K562 (cell line): ENCODE measurements around the gene UNKL. TPM values are rescaled to one million over a fixed set of nuclear protein-coding genes. Genes with fewer than 3 reads are reported as not detected.

Experiments used
- ARID1B ChIP-seq: fragments of 450-650 bp; IDR thresholded peaks from 2 replicates; pipeline ENCODE4 v1.6.1; 2016; ENCODE audit warnings: antibody characterized with exemption, mild to moderate bottlenecking, inconsistent platforms
- FOS ChIP-seq: IDR thresholded peaks from 3 replicates; pipeline ENCODE4 v1.6.1; 2011; ENCODE audit not compliant: insufficient read length; ENCODE audit errors: extremely low read depth
- GABPA ChIP-seq: fragments of 200-800 bp; sonication (Bioruptor generic); conservative IDR thresholded peaks from 2 replicates; pipeline ENCODE4 v1.6.1; 2016; ENCODE audit warnings: low read depth, missing genetic modification characterization, missing compliant biosample characterization
- MXI1 ChIP-seq: IDR thresholded peaks from 2 replicates; pipeline ENCODE4 v1.6.1; 2011; ENCODE audit warnings: low read depth, mild to moderate bottlenecking, improper control_type of control experiment, low read length
- NCOA2 ChIP-seq, 2 experiments: fragments of 450-650 bp; IDR thresholded peaks; 2 replicates each; pipeline ENCODE4 v1.6.1; 2018; ENCODE audit warnings: mild to moderate bottlenecking in 2 of 2, moderate library complexity in 1 of 2; ENCODE audit not compliant: partially characterized antibody in 2 of 2
- PCBP2 ChIP-seq: fragments of 200-400 bp; formaldehyde crosslinking; IDR thresholded peaks from 2 replicates; pipeline ENCODE4 v1.6.1; 2018; ENCODE audit warnings: low read length, low read depth, mild to moderate bottlenecking, moderate library complexity; ENCODE audit not compliant: poor library complexity, severe bottlenecking
- PRMT5 ChIP-seq: sonication (generic); formaldehyde crosslinking; IDR thresholded peaks from 2 replicates; pipeline ENCODE4 v1.5.0; 2020; ENCODE audit warnings: missing genetic modification reagents
- RAD21 ChIP-seq, 2 experiments: fragments of 250-450 bp in 1 of 2; fragments of 450-650 bp in 1 of 2; sonication (Bioruptor Pico) in 1 of 2; formaldehyde crosslinking in 1 of 2; IDR thresholded peaks in 1 of 2; conservative IDR thresholded peaks in 1 of 2; 2 replicates each; pipeline versions ENCODE4 v1.4.0 to v1.8.0; 2020 to 2022; ENCODE audit warnings: mild to moderate bottlenecking in 2 of 2, moderate library complexity in 1 of 2
- ZNF184 ChIP-seq: sonication (generic); formaldehyde crosslinking; IDR thresholded peaks from 2 replicates; pipeline ENCODE4 v1.5.0; 2020; ENCODE audit warnings: missing genetic modification reagents
- ZNF318 ChIP-seq, 2 experiments: fragments of 450-650 bp; IDR thresholded peaks; 2 replicates each; pipeline ENCODE4 v1.6.1; 2016; ENCODE audit warnings: mild to moderate bottlenecking in 2 of 2, borderline replicate concordance in 1 of 2, low read depth in 1 of 2, moderate library complexity in 1 of 2
- polyA plus RNA-seq, 8 experiments: library from polyadenylated mRNA; depleted of rRNA in 4 of 8; stranded (reverse) in 5 of 8; unstranded in 3 of 8; fragments of >200 nt; fragmentation: Nextera tagmentation in 2 of 8; fragmentation: Illumina TruSeq in 1 of 8; extraction: Ambion mirVana in 2 of 8; extraction: Trizol in 1 of 8; gene quantifications; 2 replicates each; pipeline versions ENCODE4 v1.2.1 to v1.2.3, GENCODE V29; 2011 to 2014; ENCODE audit warnings: inconsistent platforms in 1 of 8, missing spikeins in 1 of 8
- total RNA-seq, 7 experiments: library from RNA; depleted of rRNA in 6 of 7; stranded (reverse); fragments of >200 nt in 6 of 7; fragmentation: Illumina TruSeq in 2 of 7; extraction: Trizol in 2 of 7; gene quantifications; 2 replicates each; pipeline versions ENCODE4 v1.2.1 to v1.2.3, GENCODE V29; 2011 to 2021; ENCODE audit warnings: low replicate concordance in 1 of 7

Gene UNKL
- total and polyA plus RNA-seq, 9 of the 15 experiments (the other 6 are each of a cell fraction or from before 2014, with no cell fraction given), result 0.37 to 30.2 (median 5.1) TPM

- TF ChIP-seq RAD21 (CRISPR knock-in tag; conservative IDR thresholded peaks at IDR 0.05 in 1 of 2, IDR thresholded peaks at IDR 0.05 in 1 of 2) (peak in 1 of 2 experiments; percentile 9; a peak in 1 of 4 replicates), GABPA (no peak), ARID1B (no peak), PCBP2 (no peak), ZNF184 (CRISPR knock-in tag) (no peak), MXI1 (no peak), NCOA2 (IDR thresholded peaks at IDR 0.05; ENCODE audit: partially characterized antibody in 2 of 2) (no peak), FOS (no peak), ZNF318 (IDR thresholded peaks at IDR 0.05; ENCODE audit: borderline replicate concordance in 1 of 2, low read depth in 1 of 2) (no peak), PRMT5 (CRISPR knock-in tag) (no peak)
These were observed 84.1 kb downstream of the UNKL start (continued) for GRCh38 chr16:1330260-1330914.
